ENCODE measurements around the gene ANKRD28.

ANKRD28 gene

DNA sequence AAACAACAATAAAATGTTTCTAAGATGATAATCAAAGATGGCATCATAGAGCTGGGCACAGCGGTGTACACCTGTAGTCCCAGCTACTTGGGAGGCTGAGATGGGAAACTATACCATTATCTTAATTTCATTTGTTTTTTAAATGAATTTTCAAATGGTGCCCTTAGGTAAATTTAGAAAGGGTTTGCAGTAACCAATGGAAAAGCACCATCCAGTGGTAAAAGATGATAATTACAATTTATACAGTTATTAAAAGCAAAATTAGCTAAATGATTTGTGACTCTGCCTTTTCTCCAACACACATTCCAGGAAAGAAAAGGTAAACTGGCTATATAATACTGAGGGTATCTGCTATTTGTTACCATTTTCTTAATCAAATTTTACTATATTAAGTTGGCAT, 14.4 kb upstream of the ANKRD28 start:
- ATAC-seq, result no peak
- Mint-ChIP-seq H3K4me1 (peaks cover 39% of the 10 kb centered on the region), H3K27ac (no peak overlapping the region), H3K36me3 (no peaks in the 10 kb centered on the region), H3K4me3 (no peak overlapping the region), H3K9me3 (no peaks in the 10 kb centered on the region)
- DNase-seq (ENCODE audit: low spot score in 2 of 2), result no peak

DNA sequence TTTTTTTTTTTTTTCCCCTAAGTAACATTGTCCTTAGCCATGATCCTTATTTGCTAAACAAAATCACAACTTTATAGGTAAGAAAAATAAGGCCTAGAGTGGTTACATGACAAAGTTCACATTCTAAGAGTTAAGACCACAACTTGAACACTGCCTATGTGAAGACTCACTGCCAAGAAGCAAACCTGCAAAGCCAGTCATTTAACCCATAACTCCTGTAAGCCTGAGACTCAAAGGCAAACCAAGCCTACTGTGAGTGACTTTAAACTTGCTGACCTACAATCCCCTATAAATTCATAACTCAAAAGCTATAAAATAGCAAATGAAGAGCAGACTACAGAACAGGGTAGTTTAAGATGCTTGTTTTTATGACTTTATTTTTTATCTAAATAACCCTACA, 12.9 kb upstream of the ANKRD28 start:
- H3K36me3 Mint-ChIP-seq, result no peaks in the 10 kb centered on the region
- peak overlapping the region; percentile 86 for H3K27ac Mint-ChIP-seq
- ATAC-seq, result peak; percentile 93
- no peaks in the 10 kb centered on the region for H3K9me3 Mint-ChIP-seq
- no peak for DNase-seq (ENCODE audit: low spot score in 2 of 2)
- H3K4me1 Mint-ChIP-seq, result peaks cover 44% of the 10 kb centered on the region
- H3K4me3 Mint-ChIP-seq, result peak overlapping the region; percentile 25

DNA sequence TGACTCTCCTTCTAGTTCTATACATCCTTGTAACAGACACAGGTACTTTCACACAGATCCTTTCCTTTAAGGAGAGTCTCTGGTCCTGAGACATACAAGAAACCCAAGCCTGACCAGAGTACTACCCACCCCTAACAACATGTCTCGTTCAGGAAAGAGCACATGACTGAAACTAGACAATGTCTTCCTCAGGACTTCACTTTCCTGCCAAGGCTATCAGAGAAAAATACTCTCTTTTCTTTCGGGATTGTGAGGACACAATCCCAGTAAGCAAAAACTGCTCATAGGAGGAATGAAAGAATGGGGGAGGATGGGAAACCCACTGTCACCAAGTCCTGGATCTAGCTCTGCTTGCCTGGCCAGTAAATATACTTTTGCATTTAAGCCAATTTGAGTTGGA, 11.5 kb upstream of the ANKRD28 start:
- H3K4me1 Mint-ChIP-seq, result peaks cover 51% of the 10 kb centered on the region
- no peak overlapping the region for H3K4me3 Mint-ChIP-seq
- no peaks in the 10 kb centered on the region for H3K36me3 Mint-ChIP-seq
- no peak overlapping the region for H3K27ac Mint-ChIP-seq
- H3K9me3 Mint-ChIP-seq, result no peaks in the 10 kb centered on the region
- no peak for ATAC-seq
- DNase-seq (ENCODE audit: low spot score in 2 of 2), result no peak

DNA sequence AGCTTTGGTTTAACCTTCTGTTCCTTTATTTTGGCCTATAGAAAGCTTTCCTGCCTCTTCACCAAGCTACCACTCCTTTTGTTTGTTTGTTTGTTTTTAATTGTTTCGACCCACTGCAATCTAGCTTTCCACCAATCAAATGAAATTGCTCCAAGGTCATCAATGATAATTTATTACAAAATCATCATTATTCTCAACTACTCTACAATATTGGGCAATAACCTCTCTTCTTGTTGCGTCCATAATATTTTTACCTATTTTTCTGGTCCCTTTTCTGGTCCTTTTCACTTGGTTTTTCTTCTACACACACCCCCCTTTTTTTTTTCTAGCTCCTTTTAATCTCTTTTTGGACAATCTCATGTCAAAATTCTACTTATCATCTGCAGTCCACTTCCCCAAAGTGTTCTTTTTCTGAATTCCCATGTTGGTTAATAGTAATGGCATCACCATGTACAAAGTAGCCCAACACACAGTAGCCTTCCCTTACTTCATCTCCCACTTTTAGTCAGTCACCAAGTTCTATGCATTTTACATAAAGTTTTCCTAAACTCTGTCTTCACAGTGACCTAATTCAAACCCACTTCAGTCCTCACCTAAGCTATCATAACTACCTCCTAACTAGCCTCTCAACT, 11.0 kb upstream of the ANKRD28 start:
- no peak for ATAC-seq
- H3K4me3 Mint-ChIP-seq, result no peak overlapping the region
- H3K9me3 Mint-ChIP-seq, result no peaks in the 10 kb centered on the region
- no peaks in the 10 kb centered on the region for H3K36me3 Mint-ChIP-seq
- no peak for DNase-seq (ENCODE audit: low spot score in 2 of 2)
- H3K27ac Mint-ChIP-seq, result no peak overlapping the region
- peaks cover 56% of the 10 kb centered on the region for H3K4me1 Mint-ChIP-seq

DNA sequence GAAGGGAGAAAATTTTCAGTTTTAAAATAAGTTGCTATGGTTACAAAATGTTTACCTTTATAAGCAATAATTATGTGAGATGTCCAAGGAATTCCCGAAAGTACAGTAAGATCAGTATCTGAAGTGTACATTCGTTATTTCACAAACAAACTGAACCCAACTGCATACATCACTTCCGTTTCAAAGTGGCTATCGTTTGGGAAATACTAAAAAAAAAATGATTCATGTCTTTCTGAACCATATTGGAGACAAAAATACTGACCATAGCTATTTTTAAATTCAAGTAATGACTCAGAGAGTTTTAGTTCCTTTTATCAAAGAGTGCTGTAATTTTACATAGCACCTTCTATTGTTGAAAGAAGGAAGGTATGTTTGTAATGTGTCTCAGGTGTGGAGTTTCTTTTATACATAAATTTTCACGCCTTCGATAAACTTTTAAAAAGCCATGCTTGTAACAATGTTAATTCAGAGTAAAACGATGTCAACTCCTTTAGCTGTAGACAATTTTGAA, 8.0 kb upstream of the ANKRD28 start:
- Mint-ChIP-seq H3K4me1 (peaks cover 74% of the 10 kb centered on the region), H3K27ac (peak overlapping the region; percentile 66), H3K36me3 (peaks cover 6% of the 10 kb centered on the region), H3K4me3 (peak overlapping the region; percentile 27), H3K9me3 (peaks cover 5% of the 10 kb centered on the region)
- ATAC-seq (peak; percentile 61), DNase-seq (ENCODE audit: low spot score in 2 of 2) (no peak)

DNA sequence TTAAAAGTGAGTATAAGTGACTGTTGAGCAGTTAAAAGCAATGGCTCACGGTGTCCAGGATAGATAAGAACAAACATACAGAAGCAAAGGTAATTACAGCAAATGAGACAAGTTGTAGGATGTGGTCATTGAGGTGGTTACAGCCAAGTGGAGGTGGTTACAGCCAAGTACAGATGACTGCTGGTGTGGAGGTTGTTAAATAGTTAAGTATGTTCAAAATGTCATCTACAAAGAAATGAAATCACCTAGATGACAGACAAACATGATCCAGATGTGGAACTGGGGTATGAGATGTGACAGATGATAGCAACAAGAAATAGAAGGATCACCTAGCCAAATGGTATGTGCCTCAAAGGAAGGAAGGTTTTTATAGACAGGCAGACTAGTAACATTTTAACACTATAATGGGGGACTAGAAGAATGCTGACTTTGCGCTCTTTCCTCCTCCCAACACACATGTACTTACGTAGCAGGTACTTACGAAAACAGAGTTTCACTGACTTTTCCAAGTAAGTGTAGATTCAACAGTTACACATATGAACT, 6.8 kb upstream of the ANKRD28 start:
- peak overlapping the region; percentile 9 for H3K4me3 Mint-ChIP-seq
- H3K9me3 Mint-ChIP-seq, result peaks cover 5% of the 10 kb centered on the region
- H3K4me1 Mint-ChIP-seq, result peaks cover 78% of the 10 kb centered on the region
- peak overlapping the region; percentile 66 for H3K27ac Mint-ChIP-seq
- ATAC-seq (peak; percentile 87), DNase-seq (ENCODE audit: low spot score in 2 of 2) (no peak)
- H3K36me3 Mint-ChIP-seq, result peaks cover 6% of the 10 kb centered on the region

DNA sequence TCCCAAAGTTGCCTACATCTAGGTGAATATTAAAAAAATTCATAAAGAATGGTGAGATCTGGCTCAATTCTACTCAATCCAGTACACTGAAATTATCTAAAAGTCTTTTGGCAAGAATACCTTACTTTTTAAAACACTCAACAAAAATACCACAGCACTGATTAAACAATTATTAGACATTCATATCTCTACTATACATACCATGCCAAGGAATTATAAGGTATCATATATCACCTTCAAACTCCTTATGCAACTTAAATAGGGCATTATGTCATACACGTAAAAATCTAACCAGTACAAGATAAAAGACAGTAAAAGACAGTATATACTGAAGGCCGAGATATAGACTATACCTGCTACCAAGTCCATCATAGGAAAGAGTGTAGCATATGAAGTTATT, 6.1 kb upstream of the ANKRD28 start:
- ATAC-seq (no peak), DNase-seq (ENCODE audit: low spot score in 2 of 2) (no peak)
- no peak overlapping the region for H3K4me3 Mint-ChIP-seq
- H3K4me1 Mint-ChIP-seq, result peaks cover 78% of the 10 kb centered on the region
- peak overlapping the region; percentile 6 for H3K27ac Mint-ChIP-seq
- H3K9me3 Mint-ChIP-seq, result peaks cover 5% of the 10 kb centered on the region
- peaks cover 6% of the 10 kb centered on the region for H3K36me3 Mint-ChIP-seq

DNA sequence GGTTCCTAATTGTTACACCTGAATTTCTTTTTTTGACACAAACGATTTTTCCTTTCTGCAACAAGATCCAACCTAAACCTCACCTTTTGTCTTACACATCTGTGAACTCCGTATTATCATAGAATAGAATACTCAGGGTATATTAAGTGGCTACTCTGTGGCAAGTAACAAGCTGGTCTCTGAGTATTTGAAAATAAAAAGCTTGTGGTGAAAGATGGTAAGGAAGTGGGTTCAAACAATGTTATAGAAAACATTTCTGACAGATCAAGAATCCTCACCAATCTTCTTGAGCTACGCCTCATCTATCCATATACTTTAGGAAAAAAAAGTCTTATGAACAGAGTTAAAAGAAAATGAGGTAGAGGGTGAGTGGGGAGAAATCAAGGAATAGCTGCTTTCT, 3.5 kb upstream of the ANKRD28 start:
- H3K4me3 Mint-ChIP-seq, result peak overlapping the region; percentile 42

DNA sequence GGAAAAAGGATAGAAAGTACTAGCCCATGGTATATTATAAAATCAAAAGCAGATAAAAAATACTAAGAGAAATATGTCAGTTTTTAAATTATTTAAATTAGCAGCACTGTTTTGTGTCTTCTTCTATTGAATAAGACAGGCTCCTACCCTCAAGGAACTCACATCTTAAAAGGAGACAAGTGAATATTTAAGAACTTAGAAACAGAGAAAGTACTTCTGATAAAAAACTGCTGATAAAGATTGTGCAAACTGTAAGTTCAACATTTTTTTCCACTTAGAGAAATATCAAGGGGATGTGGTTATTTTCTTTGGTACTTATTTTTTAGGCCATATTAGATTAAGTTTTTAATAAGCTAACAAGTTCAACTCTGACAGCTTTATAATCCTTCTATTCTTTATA, 3.0 kb upstream of the ANKRD28 start:
- no peak for ATAC-seq
- peaks cover 77% of the 10 kb centered on the region for H3K4me1 Mint-ChIP-seq
- peaks cover 30% of the 10 kb centered on the region for H3K36me3 Mint-ChIP-seq
- H3K4me3 Mint-ChIP-seq, result peak overlapping the region; percentile 42
- H3K27ac Mint-ChIP-seq, result peak overlapping the region; percentile 98
- H3K9me3 Mint-ChIP-seq, result peaks cover 5% of the 10 kb centered on the region
- no peak for DNase-seq (ENCODE audit: low spot score in 2 of 2)

More for the DNA sequence above, 3.5 kb upstream of the ANKRD28 start:
- H3K9me3 Mint-ChIP-seq, result peaks cover 5% of the 10 kb centered on the region
- peak overlapping the region; percentile 98 for H3K27ac Mint-ChIP-seq
- no peak for ATAC-seq
- H3K4me1 Mint-ChIP-seq, result peaks cover 81% of the 10 kb centered on the region
- no peak for DNase-seq (ENCODE audit: low spot score in 2 of 2)
- peaks cover 25% of the 10 kb centered on the region for H3K36me3 Mint-ChIP-seq

DNA sequence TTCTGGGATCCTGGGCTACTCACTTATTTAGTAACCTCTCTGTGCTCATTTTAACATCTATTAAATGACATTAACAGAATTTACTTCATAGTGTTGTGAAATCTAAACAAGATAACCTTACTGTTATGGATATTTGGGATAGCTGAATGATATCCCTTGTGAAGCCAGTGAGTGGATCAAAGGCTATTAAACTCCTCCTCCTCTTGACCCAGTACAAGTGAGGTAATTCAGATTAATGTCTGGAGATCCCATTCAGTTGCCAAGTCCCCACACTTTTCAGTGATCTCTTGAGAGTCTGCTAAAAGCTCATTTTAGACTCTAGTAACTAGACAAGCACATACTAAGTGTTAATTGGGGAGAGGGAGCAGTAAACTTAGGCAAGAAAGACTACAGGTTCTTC, 2.5 kb upstream of the ANKRD28 start:
- H3K4me1 Mint-ChIP-seq, result peaks cover 77% of the 10 kb centered on the region
- ATAC-seq (no peak), DNase-seq (ENCODE audit: low spot score in 2 of 2) (no peak)
- peak overlapping the region; percentile 42 for H3K4me3 Mint-ChIP-seq
- H3K36me3 Mint-ChIP-seq, result peaks cover 35% of the 10 kb centered on the region
- peak overlapping the region; percentile 98 for H3K27ac Mint-ChIP-seq
- H3K9me3 Mint-ChIP-seq, result peaks cover 5% of the 10 kb centered on the region

DNA sequence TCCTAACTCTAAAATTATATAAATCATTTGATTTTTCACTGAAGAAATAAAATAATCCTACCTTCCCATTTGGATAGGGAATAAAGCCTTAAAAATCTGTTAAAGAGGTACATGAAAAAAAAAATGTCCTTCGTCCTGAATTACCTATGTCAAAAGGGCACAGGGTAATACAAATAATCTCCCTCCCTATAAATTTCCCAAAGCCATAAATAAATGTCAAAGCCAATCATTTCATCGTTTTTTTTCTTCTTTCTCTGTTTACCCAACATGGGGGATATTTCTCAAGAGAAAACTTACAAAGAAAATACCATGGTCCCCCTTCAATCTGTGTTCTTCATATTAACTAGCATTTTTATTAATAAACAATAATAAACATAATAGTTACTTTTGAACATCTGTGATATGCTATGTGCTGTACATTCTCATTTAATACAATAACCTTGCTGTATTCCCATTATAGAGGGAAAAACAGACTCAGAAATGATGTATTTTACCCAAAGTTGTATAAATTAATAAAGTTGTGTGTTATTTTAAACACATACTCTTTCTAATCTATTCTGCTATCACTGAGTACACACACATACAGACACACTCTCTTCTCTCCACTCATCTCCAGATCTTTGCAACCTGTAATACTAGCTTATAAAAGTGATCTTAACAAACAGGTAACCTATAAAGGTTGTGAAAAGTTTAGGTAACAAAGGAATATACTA, 910 bp upstream of the ANKRD28 start:
- peak overlapping the region; percentile 98 for H3K27ac Mint-ChIP-seq
- H3K4me3 Mint-ChIP-seq, result peak overlapping the region; percentile 80

DNA sequence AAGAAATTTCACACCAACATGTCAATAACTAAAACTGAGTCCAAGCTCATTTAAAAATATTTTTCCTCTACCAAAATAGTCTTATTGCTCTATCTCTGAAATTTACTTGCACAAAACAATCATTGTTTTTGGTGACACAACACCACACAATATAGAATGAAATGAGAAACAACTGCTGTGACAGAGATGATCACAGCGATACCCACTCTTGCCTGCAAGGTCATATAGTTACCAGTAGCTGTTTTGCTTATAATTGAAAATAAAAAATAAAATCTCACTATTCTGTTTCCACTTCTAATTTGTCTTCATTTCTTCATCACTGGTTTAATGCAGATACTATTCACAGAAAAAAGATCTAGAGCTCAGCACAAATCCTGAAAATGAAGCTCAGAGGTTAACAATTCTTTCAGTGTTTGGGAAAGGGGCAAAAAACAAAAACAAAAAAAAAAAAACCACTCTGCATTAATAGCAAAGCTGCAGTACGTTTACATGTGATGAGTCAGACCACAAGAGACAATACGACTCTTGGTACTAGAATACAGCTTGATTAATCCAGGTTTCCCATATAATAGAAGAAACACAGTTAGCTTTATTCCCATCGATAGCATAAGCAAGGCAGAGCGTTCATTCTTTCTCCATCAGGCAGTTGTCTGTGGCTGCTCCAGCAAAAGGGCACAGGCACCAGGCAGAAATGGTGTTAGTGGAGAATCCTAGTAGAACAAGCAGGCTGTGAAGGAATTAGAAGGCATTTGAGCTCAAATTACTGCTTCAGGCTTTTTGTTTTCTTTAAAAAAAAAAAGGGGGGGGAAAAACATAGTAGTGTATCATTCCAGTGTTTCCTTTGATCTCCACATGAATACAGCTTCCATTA, 773 bp downstream of the ANKRD28 start:
- peaks cover 61% of the 10 kb centered on the region for H3K36me3 Mint-ChIP-seq
- peak overlapping the region; percentile 98 for H3K27ac Mint-ChIP-seq
- DNase-seq (ENCODE audit: low spot score in 2 of 2), result peak in 1 of 2 donors; percentile 60
- H3K9me3 Mint-ChIP-seq, result no peaks in the 10 kb centered on the region
- H3K4me1 Mint-ChIP-seq, result peaks cover 61% of the 10 kb centered on the region
- peak overlapping the region; percentile 80 for H3K4me3 Mint-ChIP-seq
- ATAC-seq, result peak; percentile 57

More for the DNA sequence above, 910 bp upstream of the ANKRD28 start:
- no peak for ATAC-seq
- Mint-ChIP-seq H3K4me1 (peaks cover 66% of the 10 kb centered on the region), H3K9me3 (peaks cover 5% of the 10 kb centered on the region), H3K36me3 (peaks cover 51% of the 10 kb centered on the region)
- DNase-seq (ENCODE audit: low spot score in 2 of 2), result no peak

DNA sequence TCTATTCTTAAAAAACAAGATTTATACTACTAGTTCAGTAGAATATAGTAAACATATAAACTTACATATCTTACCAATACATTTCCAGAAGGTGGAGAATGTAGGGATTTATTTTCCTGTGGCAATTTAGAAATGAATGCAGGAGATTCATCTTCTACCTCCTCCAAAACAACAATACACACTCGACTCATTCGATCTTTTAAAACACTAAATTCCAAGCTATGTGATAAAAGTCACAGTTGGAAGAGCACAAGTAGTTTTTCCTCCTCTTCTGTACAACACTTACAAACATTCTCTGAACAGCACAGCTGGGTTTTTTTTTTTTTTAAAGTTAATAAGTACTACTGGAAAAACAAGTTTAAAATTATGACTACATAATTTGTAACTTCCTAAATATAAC, 1.4 kb downstream of the ANKRD28 start:
- no peak for ATAC-seq
- no peaks in the 10 kb centered on the region for H3K9me3 Mint-ChIP-seq
- peak overlapping the region; percentile 98 for H3K27ac Mint-ChIP-seq
- H3K4me1 Mint-ChIP-seq, result peaks cover 61% of the 10 kb centered on the region
- DNase-seq (ENCODE audit: low spot score in 2 of 2), result no peak
- peaks cover 68% of the 10 kb centered on the region for H3K36me3 Mint-ChIP-seq
- H3K4me3 Mint-ChIP-seq, result peak overlapping the region; percentile 80

DNA sequence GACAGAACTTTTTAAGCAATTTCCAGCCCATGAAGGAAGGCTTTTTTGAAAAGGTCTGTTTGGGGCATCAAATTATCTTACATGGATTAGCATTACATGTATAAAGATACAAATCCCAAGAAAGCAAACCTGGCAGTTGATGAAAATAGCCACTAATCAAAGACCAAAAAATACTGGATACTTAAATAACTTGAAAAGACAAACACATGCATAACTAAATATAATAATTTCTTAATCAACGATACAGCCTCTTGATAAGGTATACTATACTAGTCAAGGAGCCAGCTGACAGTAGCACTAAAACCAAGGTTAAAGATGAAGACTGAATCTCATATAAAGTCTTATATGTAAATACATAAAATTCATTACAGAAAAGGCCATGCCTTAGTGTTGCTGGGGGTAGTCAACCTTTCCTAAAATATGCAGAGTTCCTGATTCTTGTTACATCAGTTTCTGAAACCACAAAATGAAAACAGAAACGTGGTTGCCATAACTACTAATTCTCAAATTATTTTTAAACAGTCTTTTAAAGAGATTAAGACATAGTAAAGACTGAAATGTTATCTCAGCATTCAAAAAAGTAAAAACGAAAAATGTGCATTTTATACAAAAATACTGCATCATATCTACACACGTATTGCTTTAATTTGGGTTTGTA, 2.0 kb downstream of the ANKRD28 start:
- Mint-ChIP-seq H3K4me3 (peak overlapping the region; percentile 80), H3K27ac (peak overlapping the region; percentile 98), H3K9me3 (no peaks in the 10 kb centered on the region), H3K4me1 (peaks cover 63% of the 10 kb centered on the region), H3K36me3 (peaks cover 73% of the 10 kb centered on the region)
- ATAC-seq (peak; percentile 33), DNase-seq (ENCODE audit: low spot score in 2 of 2) (no peak)

All from stimulated activated effector memory CD8-positive, alpha-beta T cell treated with anti-CD3 and anti-CD28 coated beads, Interleukin-12 subunit alpha, Interleukin-12 subunit beta, amount 100 ng/mL, for 72 hours (primary cell).